GM12878 (cell line): Measurements from ENCODE around the gene ERLEC1. TPM values are rescaled to one million over a fixed set of nuclear protein-coding genes. Genes with fewer than 3 reads are reported as not detected.

ENCODE experiments used
- ATAC-seq: fragments of 200-7000 bp; cut with Tn5 transposase; 3 replicates; pipeline ENCODE4 v1.9.1; 2020; ENCODE audit warnings: mild to moderate bottlenecking, moderate library complexity
- BruUV-seq: library from RNA; stranded (reverse); fragments of 400-500 nt; replicated peaks from 2 replicates; lab custom pipeline; 2021; lab: Mats Ljungman, UMichigan
- CTCF ChIA-PET: fragments of 300-600 bp; sonication (Branson Sonifier 250); formaldehyde crosslinking; extraction: SDS; loops from one replicate; lab custom pipeline; 2021; ENCODE audit warnings: inconsistent platforms; lab: Yijun Ruan, JAX
- POLR2A ChIA-PET: fragments of 350-600 bp; formaldehyde crosslinking; extraction: SDS; loops from one replicate; lab custom pipeline; 2021; ENCODE audit warnings: inconsistent platforms; lab: Charles Lee
- RAD21 ChIA-PET: fragments of 300-600 bp; sonication (Branson Sonifier 250); formaldehyde crosslinking; loops from one replicate; lab custom pipeline; 2023; ENCODE audit warnings: antibody characterized with exemption; ENCODE audit not compliant: unreplicated experiment; lab: Charles Lee
- SMC1A ChIA-PET: fragments of 300-600 bp; sonication (Branson Sonifier 250); formaldehyde crosslinking; loops from one replicate; lab custom pipeline; 2023; ENCODE audit not compliant: unreplicated experiment, uncharacterized antibody; lab: Charles Lee
- DNase-seq: peaks from one replicate; pipeline ENCODE4 v3.0.0-alpha.2; 2011; ENCODE audit warnings: low read depth, low spot score
- FAIRE-seq: peaks from 3 replicates; lab custom pipeline; 2011; peaks lifted over from hg19 to GRCh38; lab: Jason Lieb, UNC
- H2AFZ ChIP-seq: 2 replicates; pipeline ENCODE4 v1.6.0; 2011; ENCODE audit warnings: low read depth, low read length, control low read depth; ENCODE audit not compliant: control insufficient read depth
- H3K27ac ChIP-seq: 2 replicates; pipeline ENCODE4 v1.5.1; 2011; ENCODE audit warnings: control low read depth; ENCODE audit not compliant: control insufficient read depth, insufficient read depth
- H3K27me3 ChIP-seq, 2 experiments: replicated peaks in 1 of 2; 2 replicates each; pipeline versions ENCODE4 v1.6.0 to v1.6.1; 2011; ENCODE audit warnings: low read length in 1 of 2; ENCODE audit not compliant: control insufficient read depth in 2 of 2, insufficient read depth in 2 of 2
- H3K36me3 ChIP-seq, 2 experiments: 2 replicates each; pipeline ENCODE4 v1.5.1; 2011; ENCODE audit warnings: low read length in 1 of 2; ENCODE audit not compliant: control insufficient read depth in 2 of 2, insufficient read depth in 2 of 2
- H3K4me1 ChIP-seq: 2 replicates; pipeline ENCODE4 v1.6.1; 2011; ENCODE audit warnings: mild to moderate bottlenecking, low read length, moderate library complexity, mixed read lengths; ENCODE audit not compliant: control insufficient read depth, insufficient read depth
- H3K4me2 ChIP-seq: 2 replicates; pipeline ENCODE4 v1.6.0; 2011; ENCODE audit warnings: control low read depth; ENCODE audit not compliant: control insufficient read depth, insufficient read depth
- H3K4me3 ChIP-seq: fragments of 200-600 bp; sonication (generic); 2 replicates; pipeline ENCODE4 v1.5.1; 2016
- H3K79me2 ChIP-seq: 2 replicates; pipeline ENCODE4 v1.6.0; 2011; ENCODE audit warnings: low read length; ENCODE audit not compliant: control insufficient read depth, insufficient read depth
- H3K9ac ChIP-seq: 2 replicates; pipeline ENCODE4 v1.8.0; 2011; ENCODE audit warnings: low read length, control low read depth, mixed read lengths; ENCODE audit not compliant: control insufficient read depth, insufficient read depth
- H3K9me3 ChIP-seq: replicated peaks from 3 replicates; pipeline ENCODE4 v1.5.1; 2011; ENCODE audit warnings: mild to moderate bottlenecking, low read length; ENCODE audit not compliant: control insufficient read depth, insufficient read depth
- H4K20me1 ChIP-seq: 2 replicates; pipeline ENCODE4 v1.6.0; 2011; ENCODE audit not compliant: control insufficient read depth, insufficient read depth
- ATF2 ChIP-seq: IDR thresholded peaks from 2 replicates; pipeline ENCODE4 v1.6.1; 2012; ENCODE audit warnings: low read length, inconsistent platforms
- CHD1 ChIP-seq: IDR thresholded peaks from 2 replicates; pipeline ENCODE4 v1.6.1; 2012; ENCODE audit warnings: low read depth, low read length, improper control_type of control experiment
- E2F4 ChIP-seq: IDR thresholded peaks from 2 replicates; pipeline ENCODE4 v1.6.1; 2012; ENCODE audit warnings: low read depth, low read length, improper control_type of control experiment
- EED ChIP-seq: sonication (generic); IDR thresholded peaks from 2 replicates; pipeline ENCODE4 v1.6.1; 2016; ENCODE audit warnings: antibody characterized with exemption, low read depth
- GATAD2B ChIP-seq: fragments of 450-650 bp; conservative IDR thresholded peaks from 2 replicates; pipeline ENCODE4 v1.6.1; 2017; ENCODE audit warnings: low read depth, mild to moderate bottlenecking, moderate library complexity
- JUNB ChIP-seq: IDR thresholded peaks from 2 replicates; pipeline ENCODE4 v1.6.1; 2016; ENCODE audit warnings: antibody characterized with exemption, mild to moderate bottlenecking
- MEF2A ChIP-seq: IDR thresholded peaks from 2 replicates; pipeline ENCODE4 v1.6.1; 2011; ENCODE audit warnings: low read depth, mild to moderate bottlenecking, low read length, moderate library complexity; ENCODE audit not compliant: insufficient read depth
- MTA3 ChIP-seq: IDR thresholded peaks from 2 replicates; pipeline ENCODE4 v1.6.1; 2012; ENCODE audit warnings: low read length, inconsistent platforms, borderline replicate concordance
- NR2F1 ChIP-seq: fragments of 450-650 bp; conservative IDR thresholded peaks from 2 replicates; pipeline ENCODE4 v1.6.1; 2017; ENCODE audit warnings: mild to moderate bottlenecking
- RB1 ChIP-seq: fragments of 450-650 bp; formaldehyde crosslinking; IDR thresholded peaks from 2 replicates; pipeline ENCODE4 v1.6.1; 2017; ENCODE audit warnings: mild to moderate bottlenecking, borderline replicate concordance
- RBBP5 ChIP-seq: fragments of 200-600 bp; sonication (generic); conservative IDR thresholded peaks from 2 replicates; pipeline ENCODE4 v1.6.1; 2016
- RELA ChIP-seq: fragments of 450-650 bp; IDR thresholded peaks from 2 replicates; pipeline ENCODE4 v1.8.0; 2014; ENCODE audit warnings: borderline replicate concordance; ENCODE audit not compliant: partially characterized antibody
- RELB ChIP-seq: fragments of 450-650 bp; IDR thresholded peaks from 2 replicates; pipeline ENCODE4 v1.6.1; 2017; ENCODE audit warnings: low read depth, mild to moderate bottlenecking, moderate library complexity
- SREBF2 ChIP-seq: IDR thresholded peaks from 2 replicates; pipeline ENCODE4 v1.6.1; 2012; ENCODE audit warnings: mild to moderate bottlenecking, low read length
- SUZ12 ChIP-seq: fragments of 200-600 bp; sonication (generic); IDR thresholded peaks from one replicate; pipeline ENCODE4 v1.6.1; 2018; ENCODE audit warnings: antibody characterized with exemption, mild to moderate bottlenecking; ENCODE audit not compliant: unreplicated experiment
- WRNIP1 ChIP-seq: IDR thresholded peaks from 2 replicates; pipeline ENCODE4 v1.6.1; 2011; ENCODE audit warnings: low read depth, low read length, improper control_type of control experiment, borderline replicate concordance
- ZBTB40 ChIP-seq: fragments of 450-650 bp; IDR thresholded peaks from 2 replicates; pipeline ENCODE4 v1.6.1; 2016; ENCODE audit warnings: mild to moderate bottlenecking, moderate library complexity, borderline replicate concordance
- ZZZ3 ChIP-seq: IDR thresholded peaks from 2 replicates; pipeline ENCODE4 v1.6.1; 2011; ENCODE audit warnings: low read depth; ENCODE audit not compliant: control insufficient read depth, insufficient read length
- WGBS: methylation state at CpG from one replicate; pipeline ENCODE4 v1.1.6; 2016; ENCODE audit warnings: low lambda C conversion rate; ENCODE audit not compliant: insufficient replicate concordance, insufficient coverage; ENCODE audit errors: missing lambda C conversion rate; 5-methylcytosine and 5-hydroxymethylcytosine counted together
- in situ Hi-C: fragments of 300-500 bp; cut with MboI; formaldehyde crosslinking; loops from 9 replicates; pipeline ENCODE4 v1.14.3; 2018; ENCODE audit warnings: mixed read lengths
- intact Hi-C: fragments of 100-400 bp; cut with micrococcal nuclease; formaldehyde crosslinking; loops from one replicate; pipeline ENCODE4 v1.14.2; 2022; ENCODE audit not compliant: unreplicated experiment
- polyA plus RNA-seq, 11 experiments: library from polyadenylated mRNA; depleted of rRNA in 4 of 11; unstranded in 6 of 11; stranded (reverse) in 5 of 11; fragments of >200 nt; fragmentation: Nextera tagmentation in 4 of 11; fragmentation: Illumina TruSeq in 1 of 11; extraction: Ambion mirVana in 4 of 11; extraction: Trizol in 1 of 11; gene quantifications; 1 replicate in 1 of 11; 2 replicates in 10 of 11; pipeline versions ENCODE4 v1.2.1 to v1.2.3, GENCODE V29; 2011 to 2016; ENCODE audit warnings: inconsistent platforms in 2 of 11, missing spikeins in 2 of 11, low read depth in 1 of 11
- total RNA-seq, 4 experiments: library from RNA; depleted of rRNA in 3 of 4; stranded (reverse); fragments of >200 nt in 3 of 4; fragmentation: Illumina TruSeq in 1 of 4; extraction: Trizol in 1 of 4; gene quantifications; 2 replicates each; pipeline versions ENCODE4 v1.2.1 to v1.2.3, GENCODE V29; 2013 to 2021

The ERLEC1 gene
- total and polyA plus RNA-seq, 10 of the 15 experiments (the other 5 are each of a cell fraction or from before 2014, with no cell fraction given), result 14.1 to 52.2 (median 30.0) TPM

- no peaks in the 10 kb centered on the region for H4K20me1 ChIP-seq
- ATAC-seq, result no peak
- no peak for DNase-seq
- intact Hi-C loops (no loop called here), in situ Hi-C loops (no loop called here)
- ChIA-PET SMC1A (no interaction called here), POLR2A (no interaction called here), RAD21 (no interaction called here), CTCF (no interaction called here)
- FAIRE-seq, result no peak
- H3K9ac ChIP-seq, result no peak overlapping the region
- H3K27me3 ChIP-seq, result no peaks in the 10 kb centered on the region
- no peaks in the 10 kb centered on the region for H3K9me3 ChIP-seq
- no TSS peak for BruUV-seq
- H3K27ac ChIP-seq, result no peak overlapping the region
- H3K4me1 ChIP-seq, result no peaks in the 10 kb centered on the region
- H3K79me2 ChIP-seq, result no peaks in the 10 kb centered on the region
- peaks cover 2 to 19% of the 10 kb centered on the region in 2 experiments for H3K36me3 ChIP-seq
- TF ChIP-seq RELA (no peak), ZZZ3 (no peak), NR2F1 (no peak), GATAD2B (no peak), MEF2A (no peak), ZBTB40 (no peak), WRNIP1 (no peak), JUNB (no peak), ATF2 (no peak), RELB (no peak), CHD1 (no peak), EED (no peak), E2F4 (no peak), SUZ12 (no peak), RBBP5 (no peak), SREBF2 (no peak), MTA3 (no peak), RB1 (no peak)
- no peak overlapping the region for H3K4me2 ChIP-seq
- no peak overlapping the region for H3K4me3 ChIP-seq
- H2AFZ ChIP-seq, result no peak overlapping the region
- over 99% methylated on average over 6 of the region's 6 CpGs for WGBS
Observed at GRCh38 chr2:53863538-53864227, 76.8 kb downstream of the ERLEC1 start.
